GM04504 (cell line): ENCODE measurements around the gene ADGRE1.

Source experiments
- DNase-seq: peaks from one replicate; pipeline ENCODE4 v3.0.0-alpha.2; 2012; ENCODE audit warnings: low read depth

Gene ADGRE1

GRCh38 chr19:6955082-6955481 is 67.7 kb downstream of the ADGRE1 start:
- DNase-seq, result no peak

GRCh38 chr19:6956573-6956972 is 69.2 kb downstream of the ADGRE1 start:
- no peak for DNase-seq

GRCh38 chr19:6958791-6959190 is 71.4 kb downstream of the ADGRE1 start:
- no peak for DNase-seq

- DNase-seq, result no peak
Measured at GRCh38 chr19:6963244-6963852, 76.0 kb downstream of the ADGRE1 start.

- no peak for DNase-seq
Measured at GRCh38 chr19:6963937-6964336, 76.6 kb downstream of the ADGRE1 start.

- no peak for DNase-seq
Measured at GRCh38 chr19:6967967-6968366, 80.6 kb downstream of the ADGRE1 start.

GRCh38 chr19:6969490-6969889 is 82.1 kb downstream of the ADGRE1 start:
- no peak for DNase-seq

GRCh38 chr19:6970021-6970420 is 82.6 kb downstream of the ADGRE1 start:
- DNase-seq, result no peak

GRCh38 chr19:6970443-6970842 is 83.1 kb downstream of the ADGRE1 start:
- DNase-seq, result no peak

GRCh38 chr19:6971366-6971765 is 84.0 kb downstream of the ADGRE1 start:
- DNase-seq, result no peak

GRCh38 chr19:6976197-6976596 is 88.8 kb downstream of the ADGRE1 start:
- DNase-seq, result no peak

GRCh38 chr19:6979399-6979798 is 92.0 kb downstream of the ADGRE1 start:
- no peak for DNase-seq

- no peak for DNase-seq
Measured at GRCh38 chr19:6983448-6983847, 96.1 kb downstream of the ADGRE1 start.

- DNase-seq, result no peak
Measured at GRCh38 chr19:6987850-6988249, 100.5 kb downstream of the ADGRE1 start.

GRCh38 chr19:6988257-6988656 is 100.9 kb downstream of the ADGRE1 start:
- no peak for DNase-seq
